ENCODE data around the gene FRYL.
"Not testable (repeated sequence)": the region's sequence is repeated elsewhere in the genome, so short reads cannot be mapped to it uniquely, and the experiment has no call there.

Gene FRYL

DNA sequence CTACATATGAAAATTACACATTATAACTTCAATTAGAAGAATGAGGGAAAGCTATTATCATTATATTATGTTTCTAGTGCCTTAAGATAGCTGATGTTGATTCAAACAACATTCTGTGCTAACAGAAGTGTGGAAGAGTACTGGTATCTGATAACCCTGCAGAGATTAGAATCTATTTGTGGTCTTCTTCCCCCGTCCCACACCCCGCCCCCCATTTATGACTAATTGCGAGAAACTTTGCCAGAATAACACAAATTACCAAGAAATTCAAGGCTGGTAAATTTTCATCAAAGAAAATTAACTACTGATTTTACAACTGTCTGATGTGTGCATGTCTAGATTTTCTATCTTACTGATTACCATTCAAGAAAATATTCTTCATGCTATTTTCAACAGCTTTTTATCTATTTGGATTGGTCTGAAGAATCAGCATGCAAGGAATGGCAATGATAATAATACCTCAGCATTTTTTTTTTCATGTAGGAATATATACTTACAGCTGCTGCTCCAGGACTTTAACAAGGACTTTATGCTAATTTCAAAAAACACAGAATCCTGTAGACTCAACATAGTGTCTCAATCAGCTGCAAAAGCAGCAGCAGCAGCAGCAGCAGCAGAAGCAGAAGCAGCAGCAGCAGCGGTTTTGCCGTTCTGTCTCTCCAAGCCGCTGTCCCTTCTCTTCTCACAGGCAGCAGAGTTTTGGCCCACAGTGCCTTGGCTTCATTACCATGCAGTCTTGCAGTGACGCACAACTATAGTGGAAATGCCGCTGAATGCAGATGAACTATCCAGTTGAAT lies 126.7 kb downstream of the FRYL start:
- DNase-seq = peak; percentile 63

DNA sequence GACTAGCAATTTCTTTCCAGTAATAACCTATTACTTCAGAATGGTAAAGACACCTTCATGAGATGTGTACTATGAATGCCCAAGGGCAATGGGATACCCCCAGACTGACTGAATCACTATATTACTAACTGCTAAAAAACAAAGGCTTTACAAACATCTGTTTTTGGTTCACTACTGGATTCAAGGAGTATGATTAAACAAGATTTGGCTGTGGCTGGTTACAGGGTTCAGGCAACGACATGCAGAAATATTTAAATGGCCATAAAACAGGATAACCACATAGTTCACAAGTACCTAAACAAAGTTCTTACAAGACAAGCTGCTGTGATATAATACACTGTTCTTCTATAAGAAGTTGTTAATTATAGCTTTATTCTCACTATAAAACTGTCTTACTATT lies 128.2 kb downstream of the FRYL start:
- no peak for DNase-seq

DNA sequence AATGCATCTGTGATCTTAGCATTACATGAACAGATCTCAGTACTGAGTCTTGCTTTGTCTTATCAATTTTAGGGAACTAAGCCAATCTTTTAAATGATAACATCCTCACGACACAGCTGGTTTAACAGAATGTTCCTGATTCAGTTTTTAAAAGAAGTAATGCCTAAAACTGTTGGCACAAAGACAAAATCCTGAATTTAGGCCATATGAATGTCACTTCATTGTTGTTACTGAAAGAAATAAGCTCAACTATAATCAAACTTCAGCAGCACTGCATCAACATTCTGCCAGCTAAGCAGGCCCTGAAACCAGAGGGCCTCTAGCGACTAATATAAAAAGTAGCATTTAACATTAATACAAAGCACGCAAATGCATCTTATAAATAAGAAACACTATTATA lies 130.6 kb downstream of the FRYL start:
- no peak for DNase-seq

DNA sequence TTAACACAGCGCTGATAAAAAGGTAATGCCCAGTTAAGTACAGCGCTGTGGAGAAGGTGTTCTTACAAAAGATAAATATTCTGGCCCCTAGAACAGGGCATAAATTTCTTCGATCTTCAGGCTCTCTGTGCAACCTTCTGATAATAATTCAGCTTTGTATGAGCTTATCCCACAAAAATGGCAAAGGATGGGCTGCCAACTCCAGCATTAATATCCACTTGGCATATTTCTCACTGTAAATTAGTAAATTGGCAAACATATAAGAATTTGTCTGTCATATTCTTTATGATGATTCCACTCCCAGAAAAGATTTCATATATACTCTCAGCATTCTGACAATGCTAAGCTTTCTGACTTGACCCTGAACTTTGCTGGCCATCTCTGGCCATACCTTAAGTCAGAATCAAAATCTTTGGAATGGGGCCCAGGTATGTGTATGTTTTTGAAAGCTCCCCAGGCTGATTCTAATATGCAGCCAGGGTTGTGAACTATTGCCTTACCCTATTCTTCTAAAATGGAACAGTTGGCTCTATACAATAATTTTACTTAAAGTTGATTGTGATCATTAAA lies 134.8 kb downstream of the FRYL start:
- no peak for DNase-seq

DNA sequence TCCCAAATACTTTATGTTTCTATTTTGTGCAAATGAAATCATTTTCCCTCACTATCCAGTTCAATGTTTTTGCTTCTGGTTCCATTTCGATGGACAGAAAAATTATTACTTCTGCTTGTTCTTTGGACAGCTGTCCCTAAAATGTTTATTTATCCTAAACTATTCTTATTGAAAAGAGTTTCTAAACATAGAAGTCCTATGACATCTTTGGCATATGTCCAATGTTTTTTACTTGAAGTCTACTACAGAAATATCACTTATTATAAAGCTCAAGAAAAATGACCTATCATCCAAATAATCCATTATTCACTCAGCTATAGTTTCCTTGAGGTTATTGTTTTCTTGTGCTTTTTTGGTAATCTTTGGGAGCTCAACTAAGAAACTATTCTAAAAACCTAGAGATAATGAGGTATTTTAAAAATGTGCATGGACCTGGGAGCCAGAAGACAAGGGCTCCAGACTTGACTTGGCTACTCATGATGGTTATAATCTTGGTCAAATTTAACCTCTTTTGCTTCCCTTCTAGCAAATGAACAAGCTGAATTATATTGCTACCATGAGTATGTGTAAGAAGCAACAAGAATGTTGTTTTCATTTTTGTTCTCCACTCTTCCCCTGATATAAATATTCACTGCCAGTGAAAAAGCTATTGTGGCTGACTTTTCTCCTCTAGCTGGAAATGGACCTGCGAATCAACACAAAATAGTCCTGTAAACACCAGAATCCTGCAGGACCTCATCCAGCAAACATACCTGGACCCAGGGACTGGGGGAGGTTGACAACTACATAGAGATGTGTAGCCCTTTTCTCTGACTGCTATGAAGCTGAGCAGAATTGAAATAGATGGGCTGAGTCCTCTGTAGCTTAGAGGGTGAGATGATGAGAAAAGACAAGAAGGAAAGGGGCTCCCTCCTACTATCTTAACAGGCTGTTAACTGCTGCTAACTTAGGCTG lies 137.4 kb downstream of the FRYL start:
- no peak for DNase-seq

DNA sequence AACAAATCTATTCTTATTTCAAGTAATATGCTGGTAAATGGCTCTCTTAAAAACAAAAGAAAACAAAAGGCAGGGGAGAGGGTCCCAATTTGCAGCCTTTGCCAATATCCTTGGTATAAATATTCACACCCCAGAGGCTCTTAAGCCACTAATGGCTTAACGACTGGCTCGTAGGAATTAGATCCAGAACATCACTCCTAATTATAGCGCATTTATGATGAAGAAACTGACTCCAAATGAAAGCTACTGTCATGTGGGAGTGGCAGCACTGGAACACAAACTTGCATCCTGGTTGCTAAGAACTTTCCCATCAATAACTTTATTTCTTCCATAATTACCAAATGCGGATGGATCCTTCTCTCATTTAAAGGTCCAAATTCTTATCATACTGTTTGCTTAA lies 138.7 kb downstream of the FRYL start:
- no peak for DNase-seq

DNA sequence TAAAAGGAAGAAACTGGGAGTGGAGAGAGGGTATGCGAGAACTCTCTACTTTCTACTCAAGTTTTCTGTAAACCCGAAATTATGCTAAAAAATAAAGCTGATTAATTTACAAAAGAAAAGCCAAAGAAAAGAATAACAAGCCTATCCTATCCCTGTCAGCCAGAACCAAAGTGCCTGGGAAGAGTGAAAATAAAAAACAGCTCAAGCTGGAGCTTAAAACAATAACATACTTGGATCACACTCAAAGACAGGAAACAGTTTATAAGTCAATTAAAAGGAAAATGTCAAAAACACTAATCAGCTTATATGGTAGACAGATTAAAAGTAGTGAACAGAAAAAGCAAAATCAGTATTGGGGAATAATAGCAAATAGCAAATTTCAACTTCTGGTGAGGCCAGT lies 139.4 kb downstream of the FRYL start:
- DNase-seq = no peak

DNA sequence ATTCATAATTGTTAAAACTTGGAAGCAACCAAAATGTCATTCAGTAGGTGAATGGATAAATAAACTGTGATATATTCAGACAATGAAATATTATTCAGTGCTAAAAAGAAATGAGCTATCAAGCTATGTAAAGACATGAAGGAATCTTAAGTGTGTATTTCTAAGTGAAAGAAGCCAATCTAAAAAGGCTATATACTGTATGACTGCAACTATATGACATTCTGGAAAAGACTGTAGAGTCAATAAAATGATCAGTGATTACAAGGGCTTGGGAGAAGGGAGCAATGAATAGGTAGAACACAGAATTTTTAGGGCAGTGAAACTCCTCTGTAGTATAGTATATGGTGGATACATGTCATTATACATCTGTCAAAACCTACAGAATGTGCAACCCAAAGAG lies 139.9 kb downstream of the FRYL start:
- DNase-seq = no peak

DNA sequence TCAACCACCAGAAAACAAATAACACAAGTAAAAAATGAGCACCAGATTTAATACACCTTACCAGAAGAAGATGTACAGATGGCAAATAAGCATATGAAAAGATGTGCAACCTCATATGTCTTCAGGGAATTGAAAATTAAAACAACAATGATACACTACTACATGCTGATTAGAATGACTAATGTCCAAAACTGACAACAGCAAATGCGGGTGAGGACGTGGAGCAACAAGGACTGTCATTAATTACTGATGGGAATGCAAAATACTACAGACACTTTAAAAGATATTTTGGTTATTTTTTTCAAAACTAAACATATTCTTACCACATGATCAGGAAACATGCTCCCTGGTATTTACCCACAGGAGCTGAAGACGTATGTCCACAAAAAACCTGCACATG lies 140.3 kb downstream of the FRYL start:
- DNase-seq = no peak

DNA sequence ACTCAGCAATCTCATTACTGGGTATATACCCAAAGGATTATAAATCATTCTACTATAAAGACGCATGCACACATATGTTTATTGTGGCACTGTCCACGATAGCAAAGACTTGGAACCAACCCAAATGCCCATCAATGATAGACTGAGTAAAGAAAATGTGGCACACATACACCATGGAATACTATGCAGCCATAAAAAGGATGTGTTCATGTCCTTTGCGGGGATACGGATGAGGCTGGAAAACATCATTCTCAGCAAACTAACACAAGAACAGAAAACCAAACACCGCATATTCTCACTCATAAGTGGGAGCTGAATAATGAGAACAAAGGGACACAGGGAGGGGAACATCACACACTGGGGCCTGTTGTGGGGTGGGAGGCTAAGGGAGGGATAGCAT lies 141.5 kb downstream of the FRYL start:
- not testable (repeated sequence) for DNase-seq

DNA sequence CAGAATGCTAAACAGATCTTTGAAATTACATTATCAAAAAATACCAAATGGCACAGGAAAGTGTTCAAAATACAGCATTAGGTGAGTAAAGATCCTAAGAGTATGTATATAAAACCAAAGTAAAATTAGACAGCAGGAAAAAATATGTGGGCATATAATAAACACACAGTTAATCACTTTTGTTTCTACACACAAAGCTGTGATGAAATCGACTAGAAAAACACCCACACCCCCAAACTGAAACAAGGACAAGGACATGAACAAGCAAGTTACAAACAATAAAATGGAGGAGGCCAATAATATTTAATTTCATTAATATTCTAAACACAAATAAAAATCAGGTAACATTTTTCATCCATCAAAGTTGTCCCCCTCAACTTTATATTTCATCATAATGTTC lies 143.2 kb downstream of the FRYL start:
- no peak for DNase-seq

DNA sequence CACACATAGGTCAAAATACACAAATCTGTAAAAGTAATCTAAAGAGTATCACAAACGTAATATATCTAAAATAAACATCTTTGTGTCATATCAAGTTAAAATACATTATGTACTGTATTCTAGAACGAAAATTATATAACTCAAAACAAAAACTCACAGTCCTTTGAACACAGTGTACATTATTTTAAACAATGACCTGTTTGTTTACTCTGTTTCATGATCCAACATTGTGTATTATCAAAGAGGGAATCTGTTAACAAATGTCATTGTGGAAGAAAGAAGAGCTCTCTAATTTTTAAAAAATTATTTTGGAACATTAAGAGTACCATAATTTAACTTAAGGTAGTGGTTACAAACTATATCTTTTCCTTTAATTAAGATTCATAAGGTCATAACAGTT lies 144.1 kb downstream of the FRYL start:
- no peak for DNase-seq

DNA sequence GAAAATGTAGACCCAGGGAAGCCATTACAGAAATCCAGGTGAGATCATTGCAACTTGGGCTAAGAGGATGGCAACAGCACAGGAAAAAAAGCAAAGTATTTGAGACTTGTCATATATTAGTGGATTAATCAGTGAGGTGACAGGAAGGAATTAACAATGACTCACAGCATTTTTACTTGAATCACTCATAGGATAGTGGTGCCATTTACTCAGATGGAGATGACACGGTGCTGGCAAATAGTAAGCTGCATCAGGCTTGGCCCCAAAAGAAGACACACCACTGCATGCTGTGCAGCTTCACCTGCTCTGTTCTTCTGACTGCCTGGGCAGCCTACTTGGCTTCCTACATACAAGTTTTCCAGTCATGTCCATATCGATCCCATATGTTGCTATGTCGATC lies 144.8 kb downstream of the FRYL start:
- no peak for DNase-seq

DNA sequence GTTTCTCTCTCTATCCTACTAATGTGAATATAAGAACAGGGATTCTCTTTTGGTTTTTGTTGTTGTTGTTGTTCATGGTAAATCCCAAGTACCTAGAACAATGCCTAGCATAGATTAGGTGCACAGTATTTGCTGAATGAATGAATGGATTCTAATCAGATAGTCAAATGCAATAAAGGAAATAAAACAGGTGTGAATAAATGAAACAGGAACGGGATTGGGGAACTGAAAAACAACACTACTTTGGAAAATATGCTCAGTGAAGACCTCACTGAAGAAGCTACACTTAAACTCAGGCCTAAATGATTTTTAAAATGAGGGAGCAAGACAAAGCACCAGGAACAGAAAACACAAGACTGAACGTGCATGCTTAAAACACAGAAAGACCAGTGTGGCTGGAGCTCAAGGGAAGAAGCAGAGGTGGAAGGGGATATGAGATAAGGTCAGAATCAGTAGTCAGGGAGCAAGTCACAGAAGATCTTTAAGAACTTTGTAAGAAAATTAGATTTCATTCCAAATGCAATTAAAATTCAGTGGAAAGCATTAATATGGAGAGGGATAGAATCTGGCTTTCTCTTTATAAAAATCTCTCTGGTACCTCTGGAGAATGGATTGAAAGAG lies 145.3 kb downstream of the FRYL start:
- DNase-seq = no peak

DNA sequence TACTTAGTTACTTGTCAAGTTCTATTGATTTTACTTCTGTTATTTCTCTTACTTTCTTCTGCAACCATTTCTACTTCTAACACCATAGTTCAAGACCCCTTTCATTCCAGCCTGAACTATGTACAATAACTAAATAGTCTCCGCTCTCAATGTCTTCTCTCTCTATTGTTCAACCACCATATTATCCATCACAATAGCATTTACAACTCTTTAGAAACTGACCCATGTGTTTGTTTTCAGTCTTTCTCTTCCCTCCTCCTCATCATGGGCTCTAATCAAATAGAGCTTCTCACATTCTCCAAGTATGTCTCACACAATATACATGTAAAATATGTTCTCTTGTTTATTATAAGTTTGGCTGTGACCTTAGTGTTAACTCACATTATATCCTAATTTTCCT lies 146.4 kb downstream of the FRYL start:
- DNase-seq = no peak

DNA sequence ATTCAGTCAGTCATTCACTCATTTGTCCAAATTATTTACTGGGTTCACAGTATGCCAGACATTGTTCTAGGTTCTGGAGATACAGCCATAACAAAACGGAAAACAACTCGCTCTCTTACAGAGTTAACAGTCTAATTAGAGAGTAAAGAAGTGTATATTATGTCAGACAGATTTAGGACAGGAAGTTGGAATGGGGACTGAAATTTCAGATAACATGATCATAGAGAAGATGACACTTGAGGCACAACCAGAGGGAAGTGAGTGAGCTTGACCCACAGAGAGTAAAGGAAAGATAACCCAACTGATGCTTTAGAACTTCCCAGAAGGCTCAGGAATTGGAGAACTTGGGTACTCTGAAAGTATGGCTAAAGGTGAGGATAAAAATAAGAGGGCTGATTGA lies 150.6 kb downstream of the FRYL start:
- DNase-seq = no peak

DNA sequence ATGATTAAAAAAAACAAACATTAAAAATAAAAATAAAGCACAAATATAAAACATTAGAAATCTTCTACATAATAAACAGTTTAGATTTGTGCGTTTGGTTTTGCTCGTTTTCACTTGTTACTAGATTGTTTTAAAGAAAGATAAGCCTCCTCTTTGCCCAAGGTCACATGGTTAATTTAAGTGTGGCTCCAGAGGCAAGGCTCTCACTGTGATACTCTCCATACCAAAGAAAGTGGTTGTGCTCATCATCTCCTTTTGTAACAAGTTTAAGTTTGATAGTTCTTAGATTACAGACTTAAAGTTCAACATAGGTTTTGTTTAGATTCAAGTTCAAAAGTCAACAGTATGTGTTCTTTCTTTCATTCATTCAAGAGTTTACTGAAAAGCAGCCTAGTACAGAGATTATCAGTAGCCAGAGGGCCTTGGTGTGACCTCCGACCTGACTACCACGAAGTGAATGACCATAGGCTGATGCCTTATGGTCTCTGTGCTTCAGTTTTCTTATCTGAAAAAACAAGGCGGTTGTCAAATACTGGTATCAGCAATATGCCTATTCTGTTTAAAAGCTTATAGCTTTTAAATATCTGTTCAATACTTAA lies 156.8 kb downstream of the FRYL start:
- no peak for DNase-seq

DNA sequence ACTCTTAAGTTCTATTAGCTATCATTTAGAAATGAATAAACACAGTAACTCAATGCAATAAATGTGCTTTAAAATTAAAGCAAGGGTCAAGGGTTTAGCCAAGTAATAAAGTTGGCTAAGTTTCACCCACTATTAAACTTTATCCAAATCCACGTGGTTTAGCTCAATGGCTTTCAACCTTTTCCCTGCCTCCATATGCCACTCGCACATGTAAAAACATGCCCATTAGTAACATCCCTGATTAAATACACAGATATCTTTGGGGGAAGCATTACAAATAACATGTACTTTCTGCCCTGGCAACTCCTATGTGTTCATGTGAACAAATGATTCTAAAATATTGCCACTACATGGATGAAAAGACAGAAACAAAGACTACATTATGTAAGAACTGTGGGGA lies 159.2 kb downstream of the FRYL start:
- no peak for DNase-seq

DNA sequence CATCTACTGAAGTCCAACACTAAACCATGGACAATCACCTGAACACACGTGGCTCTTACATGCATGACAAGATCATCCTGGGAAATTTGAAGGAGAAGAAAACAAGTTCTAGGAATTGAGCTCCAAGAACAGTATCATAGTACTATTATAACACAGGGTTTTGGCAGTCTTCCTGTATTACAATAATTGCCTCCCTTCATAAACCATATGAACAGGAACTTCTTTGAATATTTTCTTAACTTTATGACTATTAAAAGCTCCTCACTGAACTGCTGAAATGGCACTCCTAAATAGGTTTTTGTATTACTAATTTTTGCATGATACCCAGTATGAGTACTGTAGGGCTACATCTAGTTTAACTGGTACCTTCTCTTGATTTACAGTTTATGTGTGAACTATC lies 160.0 kb downstream of the FRYL start:
- DNase-seq = no peak

DNA sequence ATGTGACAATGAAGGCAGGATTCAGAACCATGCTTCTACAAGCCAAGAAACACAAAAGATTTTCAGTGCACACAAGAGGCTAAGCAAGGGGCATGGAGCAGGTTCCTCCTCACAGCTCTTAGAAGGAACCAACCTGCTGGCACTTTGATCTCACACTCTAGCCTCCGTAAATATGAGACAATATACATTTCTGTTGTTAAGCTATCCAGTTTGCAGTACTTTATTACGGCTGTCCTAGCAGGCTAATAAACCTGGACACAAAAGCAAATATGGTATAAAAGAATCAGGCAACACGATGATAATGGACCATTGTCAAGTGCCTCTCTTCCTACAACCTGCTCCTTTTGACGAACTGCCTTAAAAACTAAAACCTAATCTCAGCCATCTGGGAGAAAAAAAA lies 175.6 kb downstream of the FRYL start:
- DNase-seq = no peak

DNA sequence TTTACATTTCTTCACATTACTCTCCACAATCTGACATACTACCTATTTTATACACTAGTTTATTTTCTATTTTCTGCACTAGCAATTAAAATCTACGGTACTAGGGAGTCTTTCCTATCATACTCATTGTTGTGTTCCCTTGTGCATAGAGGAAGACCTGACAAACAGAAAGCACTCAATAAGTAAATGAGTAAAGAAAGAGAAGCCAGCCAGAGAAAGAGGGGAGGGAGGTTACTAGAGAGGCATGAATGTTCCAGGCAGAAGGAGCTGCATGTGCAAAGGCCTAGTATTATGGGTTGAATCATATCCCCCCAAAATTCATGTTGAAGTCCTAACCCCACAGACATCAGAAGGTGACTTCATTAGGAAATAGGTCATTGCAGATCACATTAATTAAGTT lies 176.0 kb downstream of the FRYL start:
- DNase-seq = no peak

DNA sequence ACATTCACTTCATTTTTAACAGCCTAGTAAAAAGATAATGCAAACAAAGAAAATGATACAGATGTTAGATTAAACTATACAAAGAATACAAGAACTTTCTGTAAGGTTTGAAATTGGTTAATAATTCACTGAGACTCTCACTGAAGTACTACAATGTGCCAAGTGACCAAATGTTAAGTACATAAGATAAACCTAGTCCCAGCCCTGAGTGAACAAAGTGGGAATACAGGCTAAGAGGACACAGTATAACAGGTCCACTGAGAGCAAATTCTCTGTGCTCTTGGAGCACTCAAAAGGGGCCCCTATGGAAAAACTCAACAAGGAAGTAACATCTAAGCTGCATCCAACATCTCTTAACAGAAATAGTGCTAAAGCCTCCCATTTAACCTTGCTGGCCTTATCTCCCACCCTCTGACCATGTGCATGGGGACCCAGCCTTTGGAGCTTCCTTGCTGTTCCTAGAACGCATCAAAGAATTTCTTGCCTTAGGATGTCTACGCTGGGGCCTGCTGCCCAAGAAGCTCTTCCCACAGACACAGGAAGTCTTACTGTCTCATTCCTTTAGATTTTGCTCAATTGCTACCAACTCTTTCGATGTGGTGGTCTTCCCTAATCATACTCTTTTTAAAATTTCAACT lies 176.6 kb downstream of the FRYL start:
- DNase-seq = no peak

All from right forelimb (tissue), 1 donor.